GM23338 (cell line): Measurements from ENCODE around the gene NDUFV2. TPM values are rescaled to one million over a fixed set of nuclear protein-coding genes. Genes with fewer than 3 reads are reported as not detected.

Experiments
- ATAC-seq: fragments of 200-7000 bp; cut with Tn5 transposase; 3 replicates; pipeline ENCODE4 v1.9.1; 2020
- DNase-seq: peaks from one replicate; pipeline ENCODE4 v3.0.0-alpha.2; 2015; ENCODE audit warnings: low spot score
- H2AFZ ChIP-seq: fragments of 200-600 bp; sonication (generic); 2 replicates; pipeline ENCODE4 v1.8.0; 2016; ENCODE audit warnings: antibody characterized with exemption, mild to moderate bottlenecking, moderate library complexity
- H3F3A ChIP-seq: fragments of 200-600 bp; sonication (generic); replicated peaks from 2 replicates; pipeline ENCODE4 v1.8.0; 2017; ENCODE audit warnings: antibody characterized with exemption, mixed run types, low read depth
- H3K27ac ChIP-seq: fragments of 200-600 bp; sonication (generic); 2 replicates; pipeline ENCODE4 v1.6.1; 2016; ENCODE audit warnings: low read depth
- H3K27me3 ChIP-seq: fragments of 200-600 bp; sonication (generic); 2 replicates; pipeline ENCODE4 v1.8.0; 2016; ENCODE audit warnings: mild to moderate bottlenecking, mixed run types, moderate library complexity; ENCODE audit not compliant: insufficient read depth
- H3K36me3 ChIP-seq: fragments of 200-600 bp; sonication (generic); 2 replicates; pipeline ENCODE4 v1.8.0; 2016; ENCODE audit warnings: mild to moderate bottlenecking; ENCODE audit not compliant: insufficient read depth
- H3K4me1 ChIP-seq: fragments of 200-600 bp; sonication (generic); 2 replicates; pipeline ENCODE4 v1.8.0; 2016; ENCODE audit warnings: mild to moderate bottlenecking, moderate library complexity; ENCODE audit not compliant: insufficient read depth
- H3K4me2 ChIP-seq: fragments of 200-600 bp; sonication (generic); 2 replicates; pipeline ENCODE4 v1.7.1; 2017; ENCODE audit warnings: mixed run types
- H3K4me3 ChIP-seq: fragments of 200-600 bp; sonication (generic); 2 replicates; pipeline ENCODE4 v1.6.1; 2016; ENCODE audit warnings: mixed run types
- H3K79me2 ChIP-seq: fragments of 200-600 bp; sonication (generic); replicated peaks from 2 replicates; pipeline ENCODE4 v1.8.0; 2017; ENCODE audit warnings: mild to moderate bottlenecking; ENCODE audit not compliant: insufficient read depth
- H3K9me2 ChIP-seq: fragments of 200-600 bp; sonication (generic); 2 replicates; pipeline ENCODE4 v1.8.0; 2017; ENCODE audit not compliant: insufficient read depth
- H4K20me1 ChIP-seq: fragments of 200-600 bp; sonication (generic); replicated peaks from 2 replicates; pipeline ENCODE4 v1.8.0; 2017; ENCODE audit warnings: mild to moderate bottlenecking; ENCODE audit not compliant: insufficient read depth
- H3K27ac Mint-ChIP-seq: 2 replicates; pipeline ENCODE4 v1.8.0; 2020; ENCODE audit warnings: inconsistent platforms, mild to moderate bottlenecking, moderate library complexity, mixed read lengths
- H3K27me3 Mint-ChIP-seq: 3 replicates; pipeline ENCODE4 v1.8.0; 2022; ENCODE audit warnings: low read depth, mild to moderate bottlenecking, moderate library complexity, mixed read lengths, inconsistent platforms; ENCODE audit not compliant: insufficient read depth, poor library complexity
- H3K36me3 Mint-ChIP-seq: 3 replicates; pipeline ENCODE4 v1.8.0; 2021; ENCODE audit warnings: low read depth, mild to moderate bottlenecking, inconsistent platforms, moderate library complexity, mixed read lengths
- H3K4me1 Mint-ChIP-seq: 3 replicates; pipeline ENCODE4 v1.8.0; 2020; ENCODE audit warnings: mild to moderate bottlenecking, inconsistent platforms, mixed read lengths
- H3K4me3 Mint-ChIP-seq: 3 replicates; pipeline ENCODE4 v1.8.0; 2021; ENCODE audit warnings: moderate library complexity, mild to moderate bottlenecking, inconsistent platforms, mixed read lengths
- H3K9me3 Mint-ChIP-seq: 3 replicates; pipeline ENCODE4 v1.8.0; 2020; ENCODE audit warnings: moderate library complexity, mild to moderate bottlenecking, inconsistent platforms, mixed read lengths
- CREB1 ChIP-seq: fragments of 250-450 bp; sonication (Bioruptor Pico); IDR thresholded peaks from 2 replicates; pipeline ENCODE4 v1.5.0; 2020; ENCODE audit warnings: low read depth, mild to moderate bottlenecking, moderate library complexity
- CTCF ChIP-seq, 2 experiments: fragments of 200-600 bp in 1 of 2; sonication (generic) in 1 of 2; conservative IDR thresholded peaks; 2 replicates each; pipeline versions ENCODE4 v1.5.1 to v1.6.1; 2016 to 2017; ENCODE audit warnings: antibody characterized with exemption in 2 of 2, low read depth in 2 of 2, mild to moderate bottlenecking in 2 of 2, moderate library complexity in 1 of 2
- EZH2 ChIP-seq: fragments of 200-600 bp; sonication (generic); IDR thresholded peaks from one replicate; pipeline ENCODE4 v1.8.0; 2017; ENCODE audit warnings: antibody characterized with exemption, mild to moderate bottlenecking, low read depth; ENCODE audit not compliant: unreplicated experiment
- JUNB ChIP-seq: IDR thresholded peaks from one replicate; pipeline ENCODE4 v1.6.1; 2016; ENCODE audit warnings: antibody characterized with exemption; ENCODE audit not compliant: unreplicated experiment
- NANOG ChIP-seq: IDR thresholded peaks from 2 replicates; pipeline ENCODE4 v1.6.1; 2016; ENCODE audit warnings: antibody characterized with exemption, borderline replicate concordance
- POLR2AphosphoS5 ChIP-seq: IDR thresholded peaks from 2 replicates; pipeline ENCODE4 v1.6.1; 2016; ENCODE audit warnings: antibody characterized with exemption, low read depth
- REST ChIP-seq: IDR thresholded peaks from one replicate; pipeline ENCODE4 v1.6.1; 2018; ENCODE audit warnings: antibody characterized with exemption; ENCODE audit not compliant: unreplicated experiment
- STAT1 ChIP-seq: IDR thresholded peaks from one replicate; pipeline ENCODE4 v1.6.1; 2016; ENCODE audit warnings: antibody characterized with exemption; ENCODE audit not compliant: unreplicated experiment
- ZNF114 ChIP-seq: fragments of 250-450 bp; sonication (Bioruptor Pico); IDR thresholded peaks from 2 replicates; pipeline ENCODE4 v1.5.0; 2020; ENCODE audit warnings: mild to moderate bottlenecking, moderate library complexity
- ZNF331 ChIP-seq: fragments of 250-450 bp; sonication (Bioruptor Pico); IDR thresholded peaks from 2 replicates; pipeline ENCODE4 v1.5.0; 2020; ENCODE audit warnings: low read depth, mild to moderate bottlenecking, moderate library complexity
- ZNF462 ChIP-seq: fragments of 250-450 bp; sonication (Bioruptor Pico); IDR thresholded peaks from 2 replicates; pipeline ENCODE4 v1.5.0; 2020; ENCODE audit warnings: mild to moderate bottlenecking, moderate library complexity
- polyA plus RNA-seq: library from polyadenylated mRNA; unstranded; fragments of >200 nt; fragmentation: Nextera tagmentation; extraction: Ambion mirVana; gene quantifications from 2 replicates; pipeline ENCODE4 v1.2.1, GENCODE V29; 2016
- total RNA-seq: library from RNA; depleted of rRNA; stranded (reverse); fragments of >200 nt; shearing (Covaris generic); gene quantifications from 2 replicates; pipeline ENCODE4 v1.2.3, GENCODE V29; 2014

The NDUFV2 gene
- total and polyA plus RNA-seq, 2 experiments from 2014 or later: 157 to 577 TPM

GRCh38 chr18:9130806-9131205 is 28.3 kb downstream of the NDUFV2 start:
- H3F3A ChIP-seq: peaks cover 5% of the 10 kb centered on the region
- no peak overlapping the region for H3K4me2 ChIP-seq
- no peak overlapping the region for H3K4me3 ChIP-seq
- H3K4me1 Mint-ChIP-seq: peaks cover 10% of the 10 kb centered on the region; the same call in 2 of the 3 replicates
- TF ChIP-seq REST (no peak), ZNF114 (CRISPR knock-in tag) (no peak), ZNF331 (CRISPR knock-in tag) (no peak), ZNF462 (CRISPR knock-in tag) (no peak), NANOG (no peak), CREB1 (no peak), POLR2AphosphoS5 (no peak), JUNB (no peak), STAT1 (no peak), EZH2 (no peak), CTCF (conservative IDR thresholded peaks at IDR 0.05; ENCODE audit: low read depth in 2 of 2) (no peak)
- no peak overlapping the region for H3K27ac Mint-ChIP-seq
- H3K9me2 ChIP-seq: no peaks in the 10 kb centered on the region
- no peak overlapping the region for H3K27ac ChIP-seq
- H3K9me3 Mint-ChIP-seq: no peaks in the 10 kb centered on the region
- 0 out of 2 replicates have a peak, but pooled peaks cover 5% of the 10 kb centered on the region for H4K20me1 ChIP-seq
- 0 out of 2 replicates have a peak, but pooled peaks cover 8% of the 10 kb centered on the region for H3K4me1 ChIP-seq
- peaks cover 32% of the 10 kb centered on the region for H3K36me3 ChIP-seq
- no peaks in the 10 kb centered on the region for H3K27me3 ChIP-seq
- H3K79me2 ChIP-seq: peaks cover 11% of the 10 kb centered on the region
- H3K4me3 Mint-ChIP-seq: no peak overlapping the region
- ATAC-seq: no peak
- no peak overlapping the region for H2AFZ ChIP-seq
- peaks cover 3% of the 10 kb centered on the region for H3K27me3 Mint-ChIP-seq
- DNase-seq: no peak
- H3K36me3 Mint-ChIP-seq: peaks cover 74% of the 10 kb centered on the region
